GM19099 (cell line): Measurements from ENCODE around the gene SEC24B.

Source experiments
- POLR2A ChIP-seq: IDR thresholded peaks from 3 replicates; pipeline ENCODE4 v1.6.1; 2011; ENCODE audit warnings: low read depth; ENCODE audit not compliant: insufficient read length; ENCODE audit errors: extremely low read depth

The SEC24B gene

DNA sequence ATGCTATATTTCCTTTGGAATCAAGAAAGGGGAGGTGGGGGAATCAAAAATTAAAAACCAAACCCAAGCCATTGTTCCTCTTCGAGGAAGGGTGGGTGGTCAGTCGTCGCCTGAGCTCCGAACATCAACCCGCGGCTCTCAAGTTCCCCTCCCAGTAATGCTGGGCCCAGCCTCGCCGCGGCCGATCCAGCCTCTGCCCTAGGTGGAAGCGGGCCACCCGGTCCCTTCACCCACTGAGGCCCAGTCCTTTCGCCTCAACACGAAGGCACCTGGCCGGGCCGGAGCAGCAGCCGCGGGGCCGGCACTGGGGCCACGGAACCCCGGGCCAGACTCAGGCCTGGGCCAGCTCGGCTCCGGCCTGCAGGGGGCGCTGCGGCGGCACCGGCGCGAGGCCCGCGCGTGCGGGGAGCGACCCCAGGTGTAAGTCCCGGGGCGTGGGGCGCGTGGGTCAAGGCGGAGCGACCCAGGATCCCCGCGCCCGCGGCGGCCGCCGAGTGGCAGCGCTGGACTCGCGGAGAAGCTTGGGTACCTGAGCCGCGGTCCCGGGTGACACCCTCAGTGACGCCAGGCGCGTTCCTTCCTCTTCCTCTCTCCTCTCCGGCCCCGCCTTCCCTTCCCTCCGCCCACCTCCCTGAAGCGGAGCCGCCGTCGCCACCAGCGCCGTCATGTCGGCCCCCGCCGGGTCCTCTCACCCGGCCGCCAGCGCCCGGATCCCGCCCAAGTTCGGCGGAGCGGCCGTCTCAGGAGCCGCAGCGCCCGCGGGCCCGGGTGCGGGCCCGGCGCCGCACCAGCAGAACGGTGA, at the start of gene SEC24B:
TSS of gene SEC24B (plus strand) at position 611 of the 802 bp plus-strand sequence. CDS start at position 666, 55 bp downstream.
- TF ChIP-seq POLR2A, result peak; percentile 83

- no peak for TF ChIP-seq POLR2A
Observed at GRCh38 chr4:109383823-109384222, 49.8 kb upstream of the SEC24B start.

GRCh38 chr4:109385260-109385659, 48.4 kb upstream of the SEC24B start:
- TF ChIP-seq POLR2A, result no peak

DNA sequence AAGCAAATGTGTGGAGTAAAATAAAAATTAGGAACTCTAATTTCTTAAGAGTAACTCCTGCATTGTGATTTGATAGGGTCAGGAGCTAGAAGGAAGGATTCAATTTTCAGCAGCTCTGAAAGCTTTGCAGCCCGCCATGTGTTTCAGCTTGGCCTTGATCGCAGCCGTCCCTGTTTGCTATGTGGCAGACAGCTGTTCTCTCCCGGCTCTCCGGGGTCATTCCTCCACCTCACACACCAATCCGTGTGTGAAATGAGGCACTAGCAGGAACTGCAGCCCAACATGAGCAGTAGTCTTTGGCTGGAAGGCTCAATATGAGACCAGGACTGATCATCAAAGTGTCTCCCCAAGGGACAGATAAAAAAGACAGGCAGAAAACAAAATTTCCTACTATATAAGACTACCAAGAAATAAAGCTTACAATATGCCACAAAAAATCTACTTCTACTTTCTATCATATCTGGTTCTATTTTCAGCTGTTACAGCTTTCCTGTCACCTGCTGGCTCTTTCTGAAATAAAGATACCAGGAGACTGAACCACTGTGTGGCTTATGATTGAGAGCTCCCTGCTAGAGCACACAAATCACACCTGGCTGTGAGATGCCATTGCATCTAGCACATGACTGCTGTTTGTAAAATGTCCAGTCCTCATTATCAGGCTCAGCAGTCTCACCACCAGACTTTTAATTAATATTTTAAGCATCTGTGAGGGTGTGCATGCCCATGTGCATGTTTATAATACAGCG, 44.1 kb upstream of the SEC24B start:
- TF ChIP-seq POLR2A, result no peak

DNA sequence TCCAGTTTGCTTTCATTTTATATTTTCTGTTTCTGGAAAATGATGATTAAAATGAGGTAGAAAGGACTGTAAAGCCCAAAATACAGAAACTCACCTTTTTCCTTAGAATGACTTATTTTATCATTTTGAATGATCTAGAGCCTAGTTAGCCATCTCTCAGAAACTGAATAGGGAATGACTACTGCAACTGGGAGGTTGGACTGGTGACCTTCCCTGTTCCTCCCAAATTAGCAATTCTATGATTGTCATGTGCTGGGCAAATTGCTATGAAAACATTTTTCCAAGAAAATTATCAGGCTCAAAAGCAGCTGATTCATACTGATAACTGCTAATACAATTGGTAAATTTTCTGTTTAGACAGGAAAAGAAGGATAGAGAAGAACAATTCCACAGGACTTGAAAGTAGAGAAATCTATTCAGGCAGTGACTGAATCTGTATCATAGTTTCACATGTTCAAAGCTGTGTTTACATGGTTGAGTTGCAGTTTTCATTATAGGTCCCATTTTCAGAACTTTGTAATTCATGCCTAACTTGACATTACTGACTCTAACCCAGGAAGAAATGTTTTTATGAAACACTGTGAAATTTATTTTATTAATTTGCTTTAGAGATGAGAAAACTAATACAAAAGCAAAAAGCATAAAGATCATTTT, 43.4 kb upstream of the SEC24B start:
- no peak for TF ChIP-seq POLR2A

DNA sequence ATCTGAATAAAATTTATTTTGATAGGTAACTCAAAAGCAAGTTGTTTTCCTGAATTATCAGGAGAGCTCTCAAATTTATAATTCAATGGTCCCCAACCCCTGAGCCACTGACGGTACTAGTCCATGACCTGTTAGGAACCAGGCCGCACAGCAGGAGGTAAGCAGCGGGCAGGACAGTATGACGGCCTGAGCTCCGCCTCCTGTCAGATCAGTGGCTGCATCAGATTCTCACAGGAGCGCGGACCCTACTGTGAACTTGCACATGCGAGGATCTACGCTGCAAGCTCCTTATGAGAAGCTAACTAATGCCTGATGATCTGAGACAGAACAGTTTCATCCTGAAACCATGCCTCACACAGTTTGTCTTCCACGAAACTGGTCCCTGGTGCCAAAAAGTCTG, 37.9 kb upstream of the SEC24B start:
- TF ChIP-seq POLR2A, result no peak

GRCh38 chr4:109398928-109399327, 34.7 kb upstream of the SEC24B start:
- no peak for TF ChIP-seq POLR2A

DNA sequence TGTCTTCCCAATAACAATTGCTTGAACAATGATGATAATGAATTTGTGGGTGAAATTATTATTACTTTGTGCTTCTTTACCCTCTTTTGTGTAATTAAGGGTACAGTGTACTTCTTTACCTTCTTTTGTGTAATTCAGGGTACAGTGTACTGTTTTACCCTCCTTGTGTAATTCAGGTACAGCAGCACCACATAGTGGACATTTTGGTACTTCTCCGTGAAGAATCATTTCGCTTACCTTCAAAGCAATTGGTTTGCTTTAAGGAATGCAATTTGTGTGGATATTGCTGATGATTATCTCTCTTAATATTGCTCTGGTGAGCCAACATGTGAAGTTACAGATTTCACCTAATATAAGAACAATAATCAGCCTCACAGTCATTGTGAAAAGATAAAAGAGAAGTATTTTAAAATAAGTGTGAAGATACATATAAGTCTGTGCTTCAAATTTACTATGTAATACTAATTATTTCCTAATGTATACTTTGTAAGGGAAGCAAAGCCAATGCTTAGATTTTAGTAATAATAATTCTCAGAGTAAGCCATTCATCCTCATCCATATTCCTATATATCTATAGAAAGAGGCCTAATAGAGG, 27.2 kb upstream of the SEC24B start:
- no peak for TF ChIP-seq POLR2A

DNA sequence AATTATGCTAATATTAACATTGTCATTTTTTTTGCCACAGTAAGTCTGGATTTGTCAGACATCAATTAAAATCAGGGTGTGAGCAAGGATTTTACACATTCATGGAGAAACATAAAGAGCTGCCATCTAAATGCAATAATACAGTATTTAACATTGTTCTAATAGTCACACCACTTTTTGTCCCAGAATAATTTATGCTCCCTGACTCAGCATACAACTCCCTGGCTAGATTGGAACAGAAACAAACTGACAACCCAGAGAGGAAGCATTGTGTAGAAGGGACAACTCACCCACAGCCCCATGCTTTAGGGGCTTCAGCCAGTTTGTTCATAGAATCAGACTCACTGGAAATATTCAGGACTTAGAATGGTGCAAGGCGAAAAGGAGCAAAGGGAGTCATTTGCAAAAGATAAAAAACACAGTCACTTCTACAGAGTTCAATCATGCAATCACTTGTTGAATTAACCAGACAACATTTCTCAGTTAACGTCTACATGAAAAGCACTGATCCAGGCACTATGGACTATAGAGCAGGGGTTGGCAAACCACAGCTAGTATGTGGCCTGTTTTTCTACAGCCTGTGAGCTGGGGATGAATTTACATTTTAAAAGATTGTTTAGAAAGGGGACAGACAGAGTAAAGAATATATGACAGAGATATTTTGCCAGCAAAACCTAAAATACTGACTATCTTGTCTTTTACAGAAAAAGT, 26.4 kb upstream of the SEC24B start:
- no peak for TF ChIP-seq POLR2A

DNA sequence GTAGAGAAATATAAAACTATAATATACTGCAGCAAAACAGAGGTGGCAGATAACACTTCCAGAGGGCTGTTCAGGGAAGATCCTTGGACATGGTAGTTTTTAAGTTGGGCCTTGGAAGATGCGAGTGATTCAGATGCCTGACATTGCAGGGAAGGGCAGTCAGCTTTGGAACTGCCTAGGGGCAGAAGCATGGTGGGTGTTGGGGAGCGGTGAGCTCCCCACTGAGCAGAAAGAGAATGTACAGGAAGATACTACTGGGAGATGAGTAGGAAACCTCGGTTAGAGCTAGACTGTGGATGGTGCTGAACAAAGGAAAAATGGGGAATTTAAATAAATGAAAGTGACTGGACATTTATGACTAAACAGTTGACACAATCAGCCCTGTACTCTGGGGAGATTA, 24.9 kb upstream of the SEC24B start:
- no peak for TF ChIP-seq POLR2A

GRCh38 chr4:109410226-109410625, 23.4 kb upstream of the SEC24B start:
- TF ChIP-seq POLR2A, result no peak

- no peak for TF ChIP-seq POLR2A
Observed at GRCh38 chr4:109410776-109411175, 22.8 kb upstream of the SEC24B start.

DNA sequence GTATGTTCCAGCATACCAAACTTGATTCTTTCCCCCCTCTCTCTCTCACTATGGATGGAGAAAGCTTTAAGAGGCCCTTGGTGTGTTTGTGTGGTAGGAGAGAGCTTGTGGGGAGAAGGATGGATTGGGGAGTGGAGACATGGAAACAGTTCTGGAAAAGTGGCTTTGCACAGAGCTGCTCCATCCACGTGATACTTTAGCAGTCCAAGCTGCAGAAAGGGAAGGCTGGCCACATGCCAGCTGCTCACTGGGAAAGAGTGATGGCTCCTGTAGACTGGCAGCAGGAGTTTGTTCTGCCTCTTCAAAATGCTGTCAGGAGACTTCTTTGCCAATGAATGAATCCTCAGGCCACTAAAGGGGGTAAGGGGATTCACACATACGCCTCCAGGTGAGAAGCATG, 21.7 kb upstream of the SEC24B start:
- TF ChIP-seq POLR2A, result no peak

DNA sequence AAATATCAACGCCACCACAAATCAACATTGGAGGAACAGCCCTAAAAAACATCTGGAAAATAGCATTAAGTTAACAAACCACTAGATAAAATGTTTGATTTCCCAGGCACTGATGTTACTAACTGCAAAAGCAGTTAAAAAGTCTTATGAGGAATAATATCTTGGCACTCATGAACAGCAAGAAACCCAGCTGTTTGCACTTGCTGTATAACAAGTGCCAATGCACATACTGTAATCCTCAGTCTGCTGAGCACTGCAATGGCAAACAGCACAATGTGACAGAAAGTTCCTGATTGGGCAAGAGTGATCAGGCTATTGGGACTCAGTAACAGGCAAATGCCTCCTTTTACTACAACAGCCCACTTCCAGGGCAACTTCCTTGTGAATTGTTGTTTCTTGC, 20.8 kb upstream of the SEC24B start:
- no peak for TF ChIP-seq POLR2A

GRCh38 chr4:109414938-109415337, 18.7 kb upstream of the SEC24B start:
- TF ChIP-seq POLR2A, result no peak

- no peak for TF ChIP-seq POLR2A
Observed at GRCh38 chr4:109418588-109418987, 15.0 kb upstream of the SEC24B start.

GRCh38 chr4:109419679-109420078, 13.9 kb upstream of the SEC24B start:
- no peak for TF ChIP-seq POLR2A
